Esophagus squamous epithelium (tissue), 4 donors: Measurements from ENCODE around the gene NRP2.

Experiments used
- POLR2A ChIP-seq, 4 donors: fragments of 450-650 bp; IDR thresholded peaks; one replicate each; pipeline ENCODE4 v1.6.1; 2017; ENCODE audit warnings: antibody characterized with exemption in 4 of 4, mild to moderate bottlenecking in 4 of 4, moderate library complexity in 3 of 4
- TF ChIP-seq, protein P1 (sequence below), 6 experiments: fragments of 450-650 bp in 4 of 6; fragments of 200-600 bp in 2 of 6; sonication (generic) in 2 of 6; IDR thresholded peaks; one replicate each; pipeline ENCODE4 v1.5.1; 2016 to 2019; ENCODE audit warnings: antibody characterized with exemption in 6 of 6, mild to moderate bottlenecking in 4 of 6, moderate library complexity in 4 of 6

DNA sequence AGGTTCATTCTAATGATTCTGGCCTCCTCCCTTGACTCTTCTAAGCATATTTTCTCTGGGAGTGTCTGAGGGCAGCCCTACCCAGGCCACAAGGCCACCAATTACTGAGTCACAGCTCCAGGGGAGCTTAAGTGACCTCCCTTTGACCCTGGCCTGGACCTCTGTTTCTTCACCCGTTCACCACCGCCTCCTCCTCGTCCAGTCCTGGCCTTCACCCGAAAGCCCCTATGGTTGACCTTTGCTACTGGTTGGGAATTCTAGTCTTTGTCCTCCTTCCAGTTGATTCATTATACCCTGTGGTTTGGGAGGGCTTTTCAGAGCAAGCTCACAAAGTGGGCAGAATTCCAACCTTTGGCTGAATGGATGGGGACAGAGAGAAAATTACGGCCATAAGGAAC lies 72.6 kb downstream of the NRP2 start:
- no peak for TF ChIP-seq POLR2A (IDR thresholded peaks at IDR 0.05)
- TF ChIP-seq, protein P1, sequence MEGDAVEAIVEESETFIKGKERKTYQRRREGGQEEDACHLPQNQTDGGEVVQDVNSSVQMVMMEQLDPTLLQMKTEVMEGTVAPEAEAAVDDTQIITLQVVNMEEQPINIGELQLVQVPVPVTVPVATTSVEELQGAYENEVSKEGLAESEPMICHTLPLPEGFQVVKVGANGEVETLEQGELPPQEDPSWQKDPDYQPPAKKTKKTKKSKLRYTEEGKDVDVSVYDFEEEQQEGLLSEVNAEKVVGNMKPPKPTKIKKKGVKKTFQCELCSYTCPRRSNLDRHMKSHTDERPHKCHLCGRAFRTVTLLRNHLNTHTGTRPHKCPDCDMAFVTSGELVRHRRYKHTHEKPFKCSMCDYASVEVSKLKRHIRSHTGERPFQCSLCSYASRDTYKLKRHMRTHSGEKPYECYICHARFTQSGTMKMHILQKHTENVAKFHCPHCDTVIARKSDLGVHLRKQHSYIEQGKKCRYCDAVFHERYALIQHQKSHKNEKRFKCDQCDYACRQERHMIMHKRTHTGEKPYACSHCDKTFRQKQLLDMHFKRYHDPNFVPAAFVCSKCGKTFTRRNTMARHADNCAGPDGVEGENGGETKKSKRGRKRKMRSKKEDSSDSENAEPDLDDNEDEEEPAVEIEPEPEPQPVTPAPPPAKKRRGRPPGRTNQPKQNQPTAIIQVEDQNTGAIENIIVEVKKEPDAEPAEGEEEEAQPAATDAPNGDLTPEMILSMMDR (IDR thresholded peaks at IDR 0.05), result no peak
